Measurements from ENCODE around the gene LRP8.

DNA sequence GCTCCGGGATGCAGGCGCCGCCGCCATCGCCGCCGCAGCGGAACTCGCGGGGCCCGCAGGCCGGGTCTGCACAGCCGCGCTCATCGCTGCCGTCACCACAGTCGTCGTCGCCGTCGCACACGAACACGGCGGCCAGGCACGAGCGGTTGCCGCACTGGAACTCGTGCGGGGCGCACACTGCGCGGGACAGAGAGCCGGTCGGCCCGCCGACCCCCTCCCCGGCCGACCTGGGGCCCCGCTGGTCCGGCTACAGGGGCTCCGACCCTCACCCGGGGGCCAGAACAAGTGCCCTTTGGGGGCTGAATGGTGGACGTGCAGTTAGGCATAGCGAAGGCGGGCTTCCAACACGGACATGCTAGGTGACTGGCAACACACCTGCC lies 51.0 kb downstream of the LRP8 start:
- TF ChIP-seq, protein P1, sequence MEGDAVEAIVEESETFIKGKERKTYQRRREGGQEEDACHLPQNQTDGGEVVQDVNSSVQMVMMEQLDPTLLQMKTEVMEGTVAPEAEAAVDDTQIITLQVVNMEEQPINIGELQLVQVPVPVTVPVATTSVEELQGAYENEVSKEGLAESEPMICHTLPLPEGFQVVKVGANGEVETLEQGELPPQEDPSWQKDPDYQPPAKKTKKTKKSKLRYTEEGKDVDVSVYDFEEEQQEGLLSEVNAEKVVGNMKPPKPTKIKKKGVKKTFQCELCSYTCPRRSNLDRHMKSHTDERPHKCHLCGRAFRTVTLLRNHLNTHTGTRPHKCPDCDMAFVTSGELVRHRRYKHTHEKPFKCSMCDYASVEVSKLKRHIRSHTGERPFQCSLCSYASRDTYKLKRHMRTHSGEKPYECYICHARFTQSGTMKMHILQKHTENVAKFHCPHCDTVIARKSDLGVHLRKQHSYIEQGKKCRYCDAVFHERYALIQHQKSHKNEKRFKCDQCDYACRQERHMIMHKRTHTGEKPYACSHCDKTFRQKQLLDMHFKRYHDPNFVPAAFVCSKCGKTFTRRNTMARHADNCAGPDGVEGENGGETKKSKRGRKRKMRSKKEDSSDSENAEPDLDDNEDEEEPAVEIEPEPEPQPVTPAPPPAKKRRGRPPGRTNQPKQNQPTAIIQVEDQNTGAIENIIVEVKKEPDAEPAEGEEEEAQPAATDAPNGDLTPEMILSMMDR (IDR thresholded peaks at IDR 0.05; ENCODE audit: poor library complexity) = no peak
- no peak for TF ChIP-seq EZH2phosphoT487 (IDR thresholded peaks at IDR 0.05; ENCODE audit: low read depth, severe bottlenecking, unreplicated experiment)

All from hepatocyte (in vitro differentiated cells).